Duodenal mucosa (tissue), 2 donors: Measurements from ENCODE around the gene MYH4.

Source experiments
- H3K27ac ChIP-seq: one replicate; pipeline ENCODE4 v1.7.0; 2013; ENCODE audit warnings: low read depth, low read length
- H3K27me3 ChIP-seq, 2 donors: one replicate each; pipeline ENCODE4 v1.7.0; 2013; ENCODE audit warnings: low read length in 2 of 2, control low read depth in 1 of 2; ENCODE audit not compliant: insufficient read depth in 2 of 2, control insufficient read depth in 1 of 2
- H3K36me3 ChIP-seq, 2 donors: one replicate each; pipeline ENCODE4 v1.7.0; 2013; ENCODE audit warnings: low read length in 2 of 2, control low read depth in 1 of 2; ENCODE audit not compliant: insufficient read depth in 2 of 2, control insufficient read depth in 1 of 2
- H3K4me1 ChIP-seq, 2 donors: one replicate each; pipeline ENCODE4 v1.7.0; 2013; ENCODE audit warnings: low read length in 2 of 2, control low read depth in 1 of 2; ENCODE audit not compliant: insufficient read depth in 2 of 2, control insufficient read depth in 1 of 2
- H3K4me3 ChIP-seq, 2 donors: one replicate each; pipeline ENCODE4 v1.7.0; 2013; ENCODE audit warnings: low read length in 2 of 2, low read depth in 1 of 2
- H3K9ac ChIP-seq, 2 donors: one replicate each; pipeline ENCODE4 v1.7.0; 2013; ENCODE audit warnings: low read length in 2 of 2, low read depth in 1 of 2
- H3K9me3 ChIP-seq, 2 donors: one replicate each; pipeline ENCODE4 v1.7.0; 2013; ENCODE audit warnings: low read length in 2 of 2, control low read depth in 1 of 2; ENCODE audit not compliant: control insufficient read depth in 1 of 2

The MYH4 gene

GRCh38 chr17:10474536-10474935 is 5.2 kb upstream of the MYH4 start:
- Histone ChIP-seq H3K27me3 (no peaks in the 10 kb centered on the region), H3K9me3 (no peaks in the 10 kb centered on the region), H3K27ac (no peak overlapping the region), H3K9ac (no peak overlapping the region), H3K4me1 (no peaks in the 10 kb centered on the region), H3K4me3 (no peak overlapping the region), H3K36me3 (no peaks in the 10 kb centered on the region)

- no peaks in the 10 kb centered on the region for H3K27me3 ChIP-seq
- H3K36me3 ChIP-seq = no peaks in the 10 kb centered on the region
- no peaks in the 10 kb centered on the region for H3K9me3 ChIP-seq
- H3K4me1 ChIP-seq = no peaks in the 10 kb centered on the region
- H3K27ac ChIP-seq = no peak overlapping the region
- H3K9ac ChIP-seq = no peak overlapping the region
- H3K4me3 ChIP-seq = no peak overlapping the region
Observed at GRCh38 chr17:10471858-10472257, 2.5 kb upstream of the MYH4 start.

- H3K9me3 ChIP-seq = no peaks in the 10 kb centered on the region
- no peaks in the 10 kb centered on the region for H3K27me3 ChIP-seq
- H3K9ac ChIP-seq = no peak overlapping the region
- no peak overlapping the region for H3K27ac ChIP-seq
- H3K36me3 ChIP-seq = no peaks in the 10 kb centered on the region
- H3K4me1 ChIP-seq = no peaks in the 10 kb centered on the region
- H3K4me3 ChIP-seq = no peak overlapping the region
Observed at GRCh38 chr17:10463402-10463801, 6.0 kb downstream of the MYH4 start.

- H3K4me3 ChIP-seq = no peak overlapping the region
- no peaks in the 10 kb centered on the region for H3K4me1 ChIP-seq
- H3K36me3 ChIP-seq = no peaks in the 10 kb centered on the region
- no peaks in the 10 kb centered on the region for H3K9me3 ChIP-seq
- H3K9ac ChIP-seq = no peak overlapping the region
- H3K27ac ChIP-seq = no peak overlapping the region
- H3K27me3 ChIP-seq = no peaks in the 10 kb centered on the region
Observed at GRCh38 chr17:10460062-10460461, 9.3 kb downstream of the MYH4 start.

- H3K36me3 ChIP-seq = no peaks in the 10 kb centered on the region
- H3K9me3 ChIP-seq = no peaks in the 10 kb centered on the region
- no peak overlapping the region for H3K27ac ChIP-seq
- no peaks in the 10 kb centered on the region for H3K27me3 ChIP-seq
- no peak overlapping the region for H3K9ac ChIP-seq
- H3K4me3 ChIP-seq = no peak overlapping the region
- H3K4me1 ChIP-seq = no peaks in the 10 kb centered on the region
Observed at GRCh38 chr17:10458701-10459100, 10.7 kb downstream of the MYH4 start.

- no peaks in the 10 kb centered on the region for H3K27me3 ChIP-seq
- H3K36me3 ChIP-seq = no peaks in the 10 kb centered on the region
- H3K27ac ChIP-seq = no peak overlapping the region
- no peaks in the 10 kb centered on the region for H3K4me1 ChIP-seq
- no peak overlapping the region for H3K9ac ChIP-seq
- no peak overlapping the region for H3K4me3 ChIP-seq
- no peaks in the 10 kb centered on the region for H3K9me3 ChIP-seq
Observed at GRCh38 chr17:10457952-10458351, 11.4 kb downstream of the MYH4 start.

GRCh38 chr17:10447026-10447931 is 22.1 kb downstream of the MYH4 start:
- Histone ChIP-seq H3K4me1 (peaks cover 22 to 33% of the 10 kb centered on the region in 2 donors), H3K9me3 (no peaks in the 10 kb centered on the region), H3K27me3 (no peaks in the 10 kb centered on the region)

GRCh38 chr17:10439816-10440215 is 29.5 kb downstream of the MYH4 start:
- H3K9ac ChIP-seq = no peak overlapping the region
- no peaks in the 10 kb centered on the region for H3K9me3 ChIP-seq
- no peak overlapping the region for H3K27ac ChIP-seq
- H3K4me3 ChIP-seq = no peak overlapping the region
- H3K4me1 ChIP-seq = no peaks in the 10 kb centered on the region
- no peaks in the 10 kb centered on the region for H3K36me3 ChIP-seq
- H3K27me3 ChIP-seq = no peaks in the 10 kb centered on the region

More at GRCh38 chr17:10447026-10447931, 22.1 kb downstream of the MYH4 start:
- Histone ChIP-seq H3K4me3 (peak overlapping the region in 1 of 2 donors; percentile 2), H3K36me3 (no peaks in the 10 kb centered on the region), H3K27ac (no peak overlapping the region), H3K9ac (no peak overlapping the region)

- Histone ChIP-seq H3K4me1 (no peaks in the 10 kb centered on the region), H3K27me3 (no peaks in the 10 kb centered on the region), H3K9me3 (no peaks in the 10 kb centered on the region), H3K36me3 (no peaks in the 10 kb centered on the region), H3K27ac (no peak overlapping the region), H3K4me3 (no peak overlapping the region), H3K9ac (no peak overlapping the region)
Observed at GRCh38 chr17:10435096-10435495, 34.3 kb downstream of the MYH4 start.

- Histone ChIP-seq H3K27me3 (no peaks in the 10 kb centered on the region), H3K4me3 (no peak overlapping the region), H3K4me1 (no peaks in the 10 kb centered on the region), H3K9me3 (no peaks in the 10 kb centered on the region), H3K27ac (no peak overlapping the region), H3K9ac (no peak overlapping the region), H3K36me3 (no peaks in the 10 kb centered on the region)
Observed at GRCh38 chr17:10429421-10430045, 39.8 kb downstream of the MYH4 start.
